Head of caudate nucleus (tissue), 42 donors: Measurements from ENCODE around the gene SLCO3A1.
A peak's percentile ranks its signal among the peaks of the same experiment; 100 is the strongest.

ENCODE experiments used
- DNase-seq, 42 donors: peaks; one replicate each; pipeline versions ENCODE4 v3.0.0 to v3.0.0-alpha.2; 2020 to 2021; ENCODE audit warnings: mixed read lengths in 7 of 42
- intact Hi-C: fragments of 100-400 bp; cut with DNase I; formaldehyde crosslinking; loops from one replicate; pipeline ENCODE4 v1.15.0; 2022

The SLCO3A1 gene

GRCh38 chr15:92091155-92091734 lies 237.7 kb downstream of the SLCO3A1 start:
- peak; percentile 42 to 86 (median 71) for DNase-seq
- intact Hi-C loops = no loop called here

GRCh38 chr15:92092289-92093105 lies 239.0 kb downstream of the SLCO3A1 start:
- no peak for DNase-seq
- intact Hi-C loops = no loop called here

- DNase-seq = no peak
Observed at GRCh38 chr15:92095693-92096092, 242.2 kb downstream of the SLCO3A1 start.

GRCh38 chr15:92097474-92098178 lies 244.1 kb downstream of the SLCO3A1 start:
- peak in 40 of 42 donors; percentile 16 to 83 (median 57) for DNase-seq
- intact Hi-C loops = loop anchor here (5.0 kb wide), 1 partner anchor 130 kb away; no protein-coding TSS in a partner anchor

More at GRCh38 chr15:92095693-92096092, 242.2 kb downstream of the SLCO3A1 start:
- intact Hi-C loops = loop anchor here (5.0 kb wide), 1 partner anchor 132 kb away; no protein-coding TSS in a partner anchor

GRCh38 chr15:92098869-92099268 lies 245.4 kb downstream of the SLCO3A1 start:
- intact Hi-C loops = loop anchor here (5.0 kb wide), 1 partner anchor 128 kb away; no protein-coding TSS in a partner anchor
- peak; percentile 22 to 92 (median 70) for DNase-seq

- no peak for DNase-seq
- intact Hi-C loops = loop anchor here (10.0 kb wide), 1 partner anchor 614 kb away; no protein-coding TSS in a partner anchor
Observed at GRCh38 chr15:92100301-92100700, 246.8 kb downstream of the SLCO3A1 start.

GRCh38 chr15:92100751-92101150 lies 247.2 kb downstream of the SLCO3A1 start:
- DNase-seq = no peak
- intact Hi-C loops = loop anchor here (10.0 kb wide), 1 partner anchor 614 kb away; no protein-coding TSS in a partner anchor

GRCh38 chr15:92101708-92102394 lies 248.3 kb downstream of the SLCO3A1 start:
- DNase-seq = no peak
- intact Hi-C loops = loop anchor here (10.0 kb wide), 1 partner anchor 613 kb away; no protein-coding TSS in a partner anchor

GRCh38 chr15:92102395-92102755 lies 248.9 kb downstream of the SLCO3A1 start:
- intact Hi-C loops = loop anchor here (10.0 kb wide), 1 partner anchor 612 kb away; no protein-coding TSS in a partner anchor

GRCh38 chr15:92104072-92104471 lies 250.6 kb downstream of the SLCO3A1 start:
- intact Hi-C loops = loop anchor here (10.0 kb wide), 1 partner anchor 611 kb away; no protein-coding TSS in a partner anchor
- no peak for DNase-seq

More at GRCh38 chr15:92102395-92102755, 248.9 kb downstream of the SLCO3A1 start:
- no peak for DNase-seq

GRCh38 chr15:92105611-92106010 lies 252.1 kb downstream of the SLCO3A1 start:
- DNase-seq = no peak
- intact Hi-C loops = loop anchor here (10.0 kb wide), 1 partner anchor 609 kb away; no protein-coding TSS in a partner anchor

- DNase-seq = no peak
- intact Hi-C loops = loop anchor here (10.0 kb wide), 1 partner anchor 607 kb away; no protein-coding TSS in a partner anchor
Observed at GRCh38 chr15:92107510-92107909, 254.0 kb downstream of the SLCO3A1 start.

GRCh38 chr15:92109191-92109873 lies 255.8 kb downstream of the SLCO3A1 start:
- intact Hi-C loops = loop anchor here (10.0 kb wide), 1 partner anchor 605 kb away; no protein-coding TSS in a partner anchor
- DNase-seq = no peak

- intact Hi-C loops = no loop called here
Observed at GRCh38 chr15:92111291-92111690, 257.8 kb downstream of the SLCO3A1 start.

GRCh38 chr15:92111751-92112150 lies 258.2 kb downstream of the SLCO3A1 start:
- intact Hi-C loops = no loop called here
- no peak for DNase-seq

More at GRCh38 chr15:92111291-92111690, 257.8 kb downstream of the SLCO3A1 start:
- DNase-seq = no peak

GRCh38 chr15:92112180-92112579 lies 258.7 kb downstream of the SLCO3A1 start:
- intact Hi-C loops = no loop called here
- DNase-seq = peak in 37 of 42 donors; percentile 20 to 87 (median 62)

- intact Hi-C loops = no loop called here
- peak in 11 of 42 donors; percentile 25 to 77 (median 41) for DNase-seq
Observed at GRCh38 chr15:92112711-92113110, 259.2 kb downstream of the SLCO3A1 start.

GRCh38 chr15:92113832-92114231 lies 260.3 kb downstream of the SLCO3A1 start:
- intact Hi-C loops = no loop called here
- DNase-seq = no peak
